KMS-11 (cell line): Measurements from ENCODE around the gene IQCM.

Experiments
- H2AFZ ChIP-seq: fragments of 200-600 bp; sonication (generic); 2 replicates; pipeline ENCODE4 v1.6.1; 2016; ENCODE audit warnings: antibody characterized with exemption, mixed run types, low read depth
- H3K27ac ChIP-seq: fragments of 200-600 bp; sonication (generic); 2 replicates; pipeline ENCODE4 v1.6.1; 2016; ENCODE audit warnings: mild to moderate bottlenecking, mixed run types
- H3K27me3 ChIP-seq: fragments of 200-600 bp; sonication (generic); 2 replicates; pipeline ENCODE4 v1.6.1; 2017; ENCODE audit warnings: mild to moderate bottlenecking, low read depth, mixed run types, moderate library complexity; ENCODE audit not compliant: insufficient read depth
- H3K36me3 ChIP-seq: fragments of 200-600 bp; sonication (generic); 2 replicates; pipeline ENCODE4 v1.6.1; 2017; ENCODE audit warnings: mild to moderate bottlenecking, mixed run types; ENCODE audit not compliant: insufficient read depth
- H3K4me1 ChIP-seq: fragments of 200-600 bp; sonication (generic); 2 replicates; pipeline ENCODE4 v1.6.1; 2016; ENCODE audit warnings: mild to moderate bottlenecking, low read depth, mixed run types; ENCODE audit not compliant: poor library complexity, severe bottlenecking
- H3K4me2 ChIP-seq: fragments of 200-600 bp; sonication (generic); 2 replicates; pipeline ENCODE4 v1.7.0; 2016; ENCODE audit warnings: mild to moderate bottlenecking, mixed run types
- H3K4me3 ChIP-seq: fragments of 200-600 bp; sonication (generic); IDR thresholded peaks from 2 replicates; pipeline ENCODE4 v1.6.1; 2017; ENCODE audit warnings: low read depth, low read length, mixed read lengths; ENCODE audit not compliant: insufficient read depth
- H3K79me2 ChIP-seq: fragments of 200-600 bp; sonication (generic); 2 replicates; pipeline ENCODE4 v1.6.1; 2016; ENCODE audit warnings: low read depth, mixed run types; ENCODE audit not compliant: insufficient read depth
- H3K9ac ChIP-seq: fragments of 200-600 bp; sonication (generic); 2 replicates; pipeline ENCODE4 v1.6.1; 2016; ENCODE audit warnings: mild to moderate bottlenecking, mixed run types
- H4K20me1 ChIP-seq: fragments of 200-600 bp; sonication (generic); 2 replicates; pipeline ENCODE4 v1.6.1; 2016; ENCODE audit warnings: mild to moderate bottlenecking, mixed run types; ENCODE audit not compliant: insufficient read depth
- CTCF ChIP-seq: fragments of 200-600 bp; sonication (generic); conservative IDR thresholded peaks from 2 replicates; pipeline ENCODE4 v1.6.1; 2017; ENCODE audit warnings: low read depth, mild to moderate bottlenecking, antibody characterized with exemption, low read length, moderate library complexity, mixed read lengths

The IQCM gene

DNA sequence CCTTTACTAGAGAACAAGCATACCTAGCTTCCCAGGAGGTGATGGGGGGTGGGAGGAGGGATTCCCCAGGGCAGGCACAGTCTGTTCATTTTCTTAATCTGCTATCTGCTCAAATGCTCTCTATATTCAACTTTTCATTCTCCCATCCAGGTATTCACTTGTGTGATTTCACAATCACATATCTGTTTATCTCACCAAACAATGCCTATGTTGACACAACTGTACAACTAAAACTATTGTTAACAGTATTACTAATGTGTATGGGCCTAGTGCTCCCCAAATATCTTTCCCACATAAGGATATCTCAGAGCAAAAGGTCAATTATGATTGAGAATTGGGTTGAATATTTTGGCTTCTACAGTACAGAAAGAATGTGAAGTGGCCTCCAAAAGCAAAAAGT is 210.8 kb downstream of the IQCM start:
- Histone ChIP-seq H3K9ac (no peak overlapping the region), H3K4me2 (no peak overlapping the region), H3K4me1 (no peaks in the 10 kb centered on the region), H3K27ac (no peak overlapping the region), H4K20me1 (no peaks in the 10 kb centered on the region), H2AFZ (no peak overlapping the region), H3K36me3 (no peaks in the 10 kb centered on the region), H3K27me3 (no peaks in the 10 kb centered on the region), H3K4me3 (no peak overlapping the region), H3K79me2 (no peaks in the 10 kb centered on the region)
- no peak for TF ChIP-seq CTCF

DNA sequence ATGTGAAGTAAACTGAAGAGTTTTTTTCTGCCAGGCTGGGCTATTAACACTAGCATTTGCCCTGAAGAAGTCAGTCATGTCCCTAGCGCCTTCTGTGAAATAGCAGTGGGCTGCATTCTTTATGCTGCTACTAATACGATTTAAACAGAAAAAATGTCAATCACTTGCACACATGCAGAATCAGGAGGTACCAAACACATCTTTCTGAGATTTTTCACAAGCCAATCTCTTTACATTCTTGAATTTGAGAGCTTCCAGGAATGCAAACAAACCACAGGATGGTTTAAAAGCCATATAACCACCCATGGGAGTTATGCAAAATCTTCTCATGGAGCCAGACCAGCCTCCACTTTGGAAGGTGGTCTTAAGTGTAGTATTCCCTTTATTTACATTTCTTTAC is 220.1 kb downstream of the IQCM start:
- H4K20me1 ChIP-seq: no peaks in the 10 kb centered on the region
- H3K4me3 ChIP-seq: no peak overlapping the region
- H3K36me3 ChIP-seq: no peaks in the 10 kb centered on the region
- no peak for TF ChIP-seq CTCF
- no peaks in the 10 kb centered on the region for H3K79me2 ChIP-seq
- H3K4me2 ChIP-seq: no peak overlapping the region
- H2AFZ ChIP-seq: no peak overlapping the region
- H3K4me1 ChIP-seq: no peaks in the 10 kb centered on the region
- no peak overlapping the region for H3K9ac ChIP-seq
- H3K27me3 ChIP-seq: no peaks in the 10 kb centered on the region
- H3K27ac ChIP-seq: no peak overlapping the region

DNA sequence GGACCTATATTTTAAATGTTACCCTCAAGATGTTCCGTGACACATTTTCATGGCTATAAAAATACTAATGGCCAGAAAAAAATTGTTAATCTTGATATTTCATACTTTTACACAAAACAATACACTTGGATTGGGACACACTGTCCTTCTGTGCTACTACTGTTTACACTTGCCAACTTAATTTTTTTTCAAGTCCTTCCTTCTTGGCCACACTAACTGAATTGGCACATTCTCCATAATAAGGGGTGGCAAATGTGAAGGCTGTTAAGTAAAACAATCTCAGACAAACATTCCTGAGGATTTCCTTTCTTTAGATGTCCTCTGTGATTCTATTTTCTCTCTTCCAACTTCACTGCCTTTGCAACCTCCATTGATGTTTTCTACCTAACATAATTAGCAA is 225.8 kb downstream of the IQCM start:
- Histone ChIP-seq H2AFZ (no peak overlapping the region), H3K27ac (no peak overlapping the region), H3K79me2 (no peaks in the 10 kb centered on the region), H4K20me1 (no peaks in the 10 kb centered on the region), H3K4me2 (no peak overlapping the region), H3K27me3 (no peaks in the 10 kb centered on the region), H3K4me1 (no peaks in the 10 kb centered on the region), H3K9ac (no peak overlapping the region), H3K4me3 (no peak overlapping the region), H3K36me3 (no peaks in the 10 kb centered on the region)
- no peak for TF ChIP-seq CTCF

- Histone ChIP-seq H3K27ac (no peak overlapping the region), H3K4me1 (no peaks in the 10 kb centered on the region), H3K4me3 (no peak overlapping the region), H3K27me3 (no peaks in the 10 kb centered on the region), H3K79me2 (no peaks in the 10 kb centered on the region), H3K9ac (no peak overlapping the region), H4K20me1 (no peaks in the 10 kb centered on the region), H2AFZ (no peak overlapping the region), H3K36me3 (no peaks in the 10 kb centered on the region), H3K4me2 (no peak overlapping the region)
- no peak for TF ChIP-seq CTCF
Measured at GRCh38 chr4:149584722-149585121, 230.9 kb downstream of the IQCM start.

DNA sequence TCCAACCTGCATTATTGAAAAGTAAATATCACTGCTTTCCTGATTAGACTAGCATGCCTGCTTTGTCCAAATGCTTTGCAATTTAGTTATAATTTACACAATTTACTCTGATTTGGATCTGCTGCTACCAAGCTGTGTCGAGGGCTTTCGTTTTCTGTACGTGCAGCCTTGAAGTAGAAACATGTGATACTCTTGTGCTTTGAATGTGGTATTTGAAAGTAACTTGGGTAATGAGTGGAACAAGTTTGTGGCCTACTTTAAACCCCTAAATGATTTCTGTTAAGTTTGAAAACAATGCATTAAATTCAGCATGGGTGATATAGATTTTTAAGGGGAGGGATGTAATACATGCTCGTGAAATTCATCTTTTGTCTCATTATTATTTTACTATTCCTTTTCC is 240.7 kb downstream of the IQCM start:
- H3K4me2 ChIP-seq: no peak overlapping the region
- H3K9ac ChIP-seq: no peak overlapping the region
- H3K4me3 ChIP-seq: no peak overlapping the region
- no peak overlapping the region for H3K27ac ChIP-seq
- H3K27me3 ChIP-seq: no peaks in the 10 kb centered on the region
- TF ChIP-seq CTCF: no peak
- no peaks in the 10 kb centered on the region for H3K79me2 ChIP-seq
- H3K36me3 ChIP-seq: no peaks in the 10 kb centered on the region
- H3K4me1 ChIP-seq: no peaks in the 10 kb centered on the region
- no peak overlapping the region for H2AFZ ChIP-seq
- no peaks in the 10 kb centered on the region for H4K20me1 ChIP-seq
